G401 (cell line): ENCODE data around the gene GTF2B. TPM values are rescaled to one million over a fixed set of nuclear protein-coding genes. Genes with fewer than 3 reads are reported as not detected.
"Not testable (repeated sequence)": the region's sequence is repeated elsewhere in the genome, so short reads cannot be mapped to it uniquely, and the experiment has no call there.

ENCODE experiments used
- DNase-seq: peaks from one replicate; pipeline ENCODE4 v3.0.0-alpha.2; 2015; ENCODE audit warnings: low spot score
- in situ Hi-C: cut with HindIII; loops from 2 replicates; pipeline ENCODE4 v1.10.0; 2016; ENCODE audit warnings: low sequenced_read_pairs, mixed read lengths
- total RNA-seq: library from RNA; depleted of rRNA; stranded (reverse); fragments of >200 nt; shearing (Covaris generic); gene quantifications from 2 replicates; pipeline ENCODE4 v1.2.3, GENCODE V29; 2014; rRNA removed

GTF2B gene, protein sequence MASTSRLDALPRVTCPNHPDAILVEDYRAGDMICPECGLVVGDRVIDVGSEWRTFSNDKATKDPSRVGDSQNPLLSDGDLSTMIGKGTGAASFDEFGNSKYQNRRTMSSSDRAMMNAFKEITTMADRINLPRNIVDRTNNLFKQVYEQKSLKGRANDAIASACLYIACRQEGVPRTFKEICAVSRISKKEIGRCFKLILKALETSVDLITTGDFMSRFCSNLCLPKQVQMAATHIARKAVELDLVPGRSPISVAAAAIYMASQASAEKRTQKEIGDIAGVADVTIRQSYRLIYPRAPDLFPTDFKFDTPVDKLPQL
- 50.9 and 51.8 TPM in 2 replicates for total RNA-seq

GRCh38 chr1:88891318-88891950 is at the start of gene GTF2B:
Gene GTF2B, minus strand, starts transcription at chr1:88891567. Its CDS starts 68 bp downstream, at chr1:88891499.
- peak; percentile 93 for DNase-seq
- in situ Hi-C loops = no loop called here

- DNase-seq, in situ Hi-C loops: not testable (repeated sequence)
Observed at GRCh38 chr1:88938528-88938927, 47.2 kb upstream of the GTF2B start.

DNA sequence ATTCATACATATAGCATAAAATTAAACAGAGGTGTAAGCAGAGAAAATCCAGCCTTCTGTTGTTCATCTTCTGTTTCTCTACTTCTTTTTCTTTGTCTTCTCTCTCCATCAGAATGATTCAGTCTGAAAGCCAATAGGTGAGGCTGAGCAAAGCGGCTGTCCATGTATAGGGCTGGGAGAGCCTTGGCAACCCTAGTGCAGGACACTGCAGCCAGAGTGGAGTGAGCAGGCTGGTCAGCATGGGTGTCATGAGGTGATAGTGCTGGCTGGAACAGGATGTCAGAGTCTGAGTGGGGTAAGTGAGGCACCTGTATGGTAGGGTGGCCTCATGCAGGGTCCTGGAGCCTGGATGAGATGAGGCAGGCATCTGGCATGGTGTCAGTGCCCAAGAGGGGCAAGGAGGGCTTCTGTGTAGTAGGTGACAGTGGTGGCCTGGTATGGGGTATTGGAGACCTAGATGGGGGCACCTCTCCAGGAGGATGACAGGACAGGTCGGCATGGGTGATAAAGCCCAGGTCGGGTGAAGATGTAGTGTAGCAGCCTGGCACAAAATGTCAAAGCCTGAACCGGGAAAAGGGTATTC is 45.5 kb upstream of the GTF2B start:
- in situ Hi-C loops = no loop called here
- no peak for DNase-seq

- in situ Hi-C loops = no loop called here
- no peak for DNase-seq
Observed at GRCh38 chr1:88936223-88936523, 44.8 kb upstream of the GTF2B start.

DNA sequence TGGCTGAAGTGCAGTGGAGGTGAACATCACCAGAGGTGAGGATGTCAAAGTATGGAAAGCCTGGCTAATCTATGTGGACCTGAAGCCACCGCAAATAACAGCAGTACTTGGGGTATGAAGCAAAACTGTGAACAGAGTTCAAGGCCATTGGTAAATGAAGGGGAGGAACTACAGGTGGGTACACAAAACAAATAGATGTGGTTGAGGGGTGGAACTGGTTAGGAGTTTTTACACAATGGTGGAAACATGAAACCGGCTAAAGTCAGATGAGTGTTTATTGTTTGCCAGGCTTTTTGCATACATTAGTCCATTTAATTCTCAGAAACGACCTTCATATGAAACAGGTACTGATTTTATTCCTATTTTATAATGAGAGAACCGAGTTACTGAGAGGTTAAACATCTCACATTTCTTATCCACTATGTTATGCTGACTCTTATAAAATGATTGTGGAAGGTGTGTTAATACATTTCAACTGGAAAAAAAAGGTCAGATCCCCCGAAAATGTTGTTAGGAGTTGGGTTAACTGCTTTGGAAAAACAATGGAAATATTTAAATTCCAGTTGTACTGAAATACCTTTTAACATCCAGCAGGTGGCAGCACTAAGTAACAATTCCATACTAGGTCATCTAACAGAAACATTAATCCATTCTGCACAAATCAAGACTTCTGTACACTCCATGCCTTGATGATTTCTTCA is 44.3 kb upstream of the GTF2B start:
- DNase-seq = peak; percentile 58
- in situ Hi-C loops = no loop called here

GRCh38 chr1:88930176-88930575 is 38.8 kb upstream of the GTF2B start:
- in situ Hi-C loops, DNase-seq: not testable (repeated sequence)

DNA sequence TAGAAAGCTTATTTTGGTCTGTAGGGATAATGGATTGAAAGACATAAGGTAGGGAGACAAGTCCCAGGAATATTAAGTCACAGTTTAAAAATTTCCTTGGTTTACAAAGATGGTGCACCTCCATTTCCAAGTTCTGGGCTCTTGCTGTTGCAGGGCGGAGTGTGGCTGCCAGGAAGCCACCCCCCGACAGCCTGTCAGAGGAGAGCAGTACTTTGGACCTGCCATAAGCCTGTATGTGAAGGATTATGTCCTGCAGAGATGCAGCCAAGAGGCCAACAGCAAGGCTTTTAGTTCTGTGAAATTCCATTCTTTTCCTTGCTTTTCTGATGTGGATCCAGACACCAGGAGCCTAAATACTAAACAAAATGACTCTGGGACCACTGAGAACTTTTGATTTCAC is 31.9 kb upstream of the GTF2B start:
- in situ Hi-C loops = no loop called here

GRCh38 chr1:88922214-88922613 is 30.8 kb upstream of the GTF2B start:
- in situ Hi-C loops = no loop called here

More for the DNA sequence above, 31.9 kb upstream of the GTF2B start:
- DNase-seq = no peak

GRCh38 chr1:88920845-88921244 is 29.5 kb upstream of the GTF2B start:
- DNase-seq = no peak
- in situ Hi-C loops = no loop called here

More at GRCh38 chr1:88922214-88922613, 30.8 kb upstream of the GTF2B start:
- DNase-seq = no peak

DNA sequence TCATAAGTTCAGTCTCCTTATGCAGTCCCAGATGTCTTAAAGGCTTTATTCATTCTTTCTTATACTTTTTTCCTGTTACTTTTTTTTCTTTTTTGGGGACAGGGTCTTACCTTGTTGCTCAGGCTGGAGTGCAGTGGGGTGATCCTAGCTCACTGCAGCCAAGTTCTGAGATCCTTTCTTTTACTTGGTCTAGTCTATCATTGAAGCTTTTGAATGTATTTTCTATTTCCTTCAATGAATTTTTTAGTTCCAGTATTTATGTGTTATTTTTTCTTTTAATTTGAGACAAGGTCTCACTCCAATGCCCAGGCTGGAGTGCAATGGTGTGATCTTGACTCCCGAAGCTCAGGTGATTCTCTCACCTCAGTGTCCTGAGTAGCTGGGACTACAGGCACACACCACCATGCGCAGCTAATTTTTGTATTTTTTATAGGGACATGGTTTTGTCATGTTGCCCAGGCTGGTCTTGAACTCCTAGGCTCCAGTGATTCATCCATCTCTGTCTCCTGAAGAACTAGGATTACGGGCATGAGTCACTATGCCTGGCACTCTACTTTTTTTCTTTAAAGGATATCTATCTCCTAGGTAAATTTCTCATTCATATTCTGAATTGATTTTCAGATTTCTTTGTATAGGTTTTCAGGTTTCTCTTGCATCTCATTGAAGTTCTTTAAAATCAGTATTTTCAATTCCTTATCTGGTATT is 26.1 kb upstream of the GTF2B start:
- in situ Hi-C loops = no loop called here
- no peak for DNase-seq

DNA sequence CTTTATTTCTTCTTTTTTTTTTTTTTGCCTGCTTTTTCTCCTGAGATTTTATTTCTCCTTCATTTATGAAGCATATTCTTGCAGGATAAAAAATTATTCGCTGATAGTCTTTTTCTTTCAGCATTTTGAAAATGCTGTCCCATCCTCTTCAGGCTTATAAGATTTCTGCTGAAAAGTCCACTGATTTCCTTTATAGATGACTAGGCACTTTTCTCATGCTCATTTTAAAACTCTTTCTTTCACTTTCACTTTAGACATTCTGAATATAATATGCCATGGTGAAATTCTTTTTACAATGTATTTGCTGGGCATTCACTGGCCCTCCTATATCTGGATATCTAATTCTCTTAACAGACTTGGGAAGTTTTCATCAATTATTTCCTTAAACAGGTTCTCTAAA is 25.5 kb upstream of the GTF2B start:
- in situ Hi-C loops = no loop called here
- DNase-seq = no peak

GRCh38 chr1:88911800-88912199 is 20.4 kb upstream of the GTF2B start:
- in situ Hi-C loops, DNase-seq: not testable (repeated sequence)

DNA sequence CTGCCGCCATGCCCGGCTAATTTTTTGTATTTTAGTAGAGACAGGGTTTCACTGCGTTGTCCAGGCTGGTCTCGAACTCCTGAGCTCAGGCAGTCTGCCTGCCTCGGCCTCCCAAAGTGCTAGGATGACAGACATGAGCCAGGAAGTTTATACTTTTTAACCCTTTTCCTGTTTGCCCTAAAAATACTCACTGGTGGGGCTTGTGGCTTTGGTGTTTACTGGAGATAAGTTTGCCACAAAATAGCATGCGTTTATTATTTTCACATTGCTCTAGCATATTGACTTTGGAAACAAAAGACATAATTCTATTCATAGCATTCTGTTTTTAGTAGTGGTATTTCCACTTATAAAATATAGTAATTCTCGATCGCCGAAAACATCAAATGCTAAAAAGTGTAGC is 19.8 kb upstream of the GTF2B start:
- in situ Hi-C loops = no loop called here
- DNase-seq = no peak

- DNase-seq = no peak
- in situ Hi-C loops = no loop called here
Observed at GRCh38 chr1:88910401-88910800, 19.0 kb upstream of the GTF2B start.

DNA sequence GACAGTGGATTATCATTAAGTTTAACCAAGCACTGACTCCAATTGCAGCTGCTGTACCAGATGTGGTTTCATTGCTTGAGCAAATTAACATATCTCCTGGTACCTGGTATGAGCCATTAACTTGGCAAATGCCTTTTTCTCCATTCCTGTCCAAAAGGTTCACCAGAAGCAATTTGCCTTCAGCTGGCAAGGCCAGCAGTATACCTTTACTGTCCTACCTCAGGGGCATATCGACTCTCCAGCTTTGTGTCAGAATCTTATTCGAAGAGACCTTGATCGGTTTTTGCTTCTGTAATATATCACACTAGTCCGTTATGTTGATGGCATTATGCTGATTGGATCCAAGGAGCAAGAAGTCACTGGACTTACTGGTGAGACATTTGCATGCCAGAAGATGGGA is 9.5 kb upstream of the GTF2B start:
- no peak for DNase-seq
- in situ Hi-C loops = no loop called here

GRCh38 chr1:88897070-88897730 is 5.8 kb upstream of the GTF2B start:
- DNase-seq = no peak
- in situ Hi-C loops = no loop called here

GRCh38 chr1:88892357-88892877 is 1.1 kb upstream of the GTF2B start:
- in situ Hi-C loops = no loop called here
- no peak for DNase-seq

DNA sequence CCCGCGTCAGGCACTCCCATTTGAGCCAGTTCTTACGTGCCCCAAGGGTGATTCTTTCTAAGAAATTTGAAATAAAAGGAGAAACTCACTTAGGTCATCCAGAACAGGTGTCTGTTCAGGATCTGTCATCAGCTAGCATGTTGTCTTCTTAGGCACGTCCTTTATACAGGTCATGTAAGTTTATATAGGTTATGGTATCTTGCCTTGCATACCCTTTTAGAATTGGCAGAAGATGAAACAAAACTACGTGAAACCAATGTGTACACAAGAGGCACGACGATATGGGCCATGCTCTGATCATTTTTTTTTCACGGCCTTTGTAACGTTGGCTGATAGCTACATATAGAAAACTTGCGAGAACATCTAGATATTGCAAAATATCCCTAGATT is 579 bp upstream of the GTF2B start:
- in situ Hi-C loops = no loop called here
- DNase-seq = no peak
